Measurements from ENCODE around the gene KRT73. TPM values are rescaled to one million over a fixed set of nuclear protein-coding genes. Genes with fewer than 3 reads are reported as not detected.

The KRT73 gene
- total and polyA plus RNA-seq, 2 experiments from 2014 or later = not detected

GRCh38 chr12:52581066-52581465, 37.3 kb downstream of the KRT73 start:
- H3K4me3 Mint-ChIP-seq = no peak overlapping the region

GRCh38 chr12:52580496-52580895, 37.9 kb downstream of the KRT73 start:
- no peak for ATAC-seq
- H3K36me3 Mint-ChIP-seq (ENCODE audit: low read depth) = no peaks in the 10 kb centered on the region
- no peak overlapping the region for H2AFZ ChIP-seq
- H3K79me2 ChIP-seq (replicated peaks; ENCODE audit: insufficient read depth) = no peaks in the 10 kb centered on the region
- no peak overlapping the region for H3K4me3 ChIP-seq
- H3K4me1 Mint-ChIP-seq = peaks cover 4% of the 10 kb centered on the region
- H4K20me1 ChIP-seq (replicated peaks; ENCODE audit: insufficient read depth) = no peaks in the 10 kb centered on the region
- no peaks in the 10 kb centered on the region for H3K4me1 ChIP-seq (ENCODE audit: insufficient read depth)
- H3K4me3 Mint-ChIP-seq = no peak overlapping the region
- no peaks in the 10 kb centered on the region for H3F3A ChIP-seq (replicated peaks; ENCODE audit: low read depth)
- no peak overlapping the region for H3K27ac Mint-ChIP-seq
- H3K27ac ChIP-seq (ENCODE audit: low read depth) = no peak overlapping the region
- DNase-seq (ENCODE audit: low spot score) = no peak
- H3K36me3 ChIP-seq (ENCODE audit: insufficient read depth) = no peaks in the 10 kb centered on the region
- H3K9me3 Mint-ChIP-seq = no peaks in the 10 kb centered on the region
- no peaks in the 10 kb centered on the region for H3K27me3 ChIP-seq (ENCODE audit: insufficient read depth)
- no peak overlapping the region for H3K4me2 ChIP-seq
- H3K27me3 Mint-ChIP-seq (ENCODE audit: insufficient read depth, low read depth, poor library complexity) = peaks cover 9% of the 10 kb centered on the region
- no peaks in the 10 kb centered on the region for H3K9me2 ChIP-seq (ENCODE audit: insufficient read depth)
- TF ChIP-seq ETS1 (IDR thresholded peaks at IDR 0.05) = no peak
- no peak for TF ChIP-seq NANOG (IDR thresholded peaks at IDR 0.05; ENCODE audit: borderline replicate concordance)
- no peak for TF ChIP-seq CTCF (conservative IDR thresholded peaks at IDR 0.05; ENCODE audit: low read depth in 2 of 2)
- no peak for TF ChIP-seq REST (IDR thresholded peaks at IDR 0.05; ENCODE audit: unreplicated experiment)
- no peak for TF ChIP-seq ZNF331 (CRISPR knock-in tag; IDR thresholded peaks at IDR 0.05; ENCODE audit: low read depth)
- TF ChIP-seq STAT1 (IDR thresholded peaks at IDR 0.05; ENCODE audit: unreplicated experiment) = no peak
- TF ChIP-seq CREB1 (CRISPR knock-in tag; IDR thresholded peaks at IDR 0.05; ENCODE audit: low read depth) = no peak
- TF ChIP-seq POLR2AphosphoS5 (IDR thresholded peaks at IDR 0.05; ENCODE audit: low read depth) = no peak
- TF ChIP-seq EZH2phosphoT487 (IDR thresholded peaks at IDR 0.05; ENCODE audit: unreplicated experiment) = no peak

More at GRCh38 chr12:52581066-52581465, 37.3 kb downstream of the KRT73 start:
- no peaks in the 10 kb centered on the region for H3K9me3 Mint-ChIP-seq
- H3K36me3 ChIP-seq (ENCODE audit: insufficient read depth) = no peaks in the 10 kb centered on the region
- peaks cover 9% of the 10 kb centered on the region for H3K27me3 Mint-ChIP-seq (ENCODE audit: insufficient read depth, low read depth, poor library complexity)
- no peak for TF ChIP-seq ETS1 (IDR thresholded peaks at IDR 0.05)
- TF ChIP-seq ZNF114 (CRISPR knock-in tag; IDR thresholded peaks at IDR 0.05) = no peak
- no peak for TF ChIP-seq CREB1 (CRISPR knock-in tag; IDR thresholded peaks at IDR 0.05; ENCODE audit: low read depth)
- H3F3A ChIP-seq (replicated peaks; ENCODE audit: low read depth) = no peaks in the 10 kb centered on the region
- H2AFZ ChIP-seq = no peak overlapping the region
- H4K20me1 ChIP-seq (replicated peaks; ENCODE audit: insufficient read depth) = no peaks in the 10 kb centered on the region
- H3K4me3 ChIP-seq = no peak overlapping the region
- H3K27me3 ChIP-seq (ENCODE audit: insufficient read depth) = no peaks in the 10 kb centered on the region
- no peak for DNase-seq (ENCODE audit: low spot score)
- no peaks in the 10 kb centered on the region for H3K4me1 ChIP-seq (ENCODE audit: insufficient read depth)
- no peaks in the 10 kb centered on the region for H3K9me2 ChIP-seq (ENCODE audit: insufficient read depth)
- H3K36me3 Mint-ChIP-seq (ENCODE audit: low read depth) = no peaks in the 10 kb centered on the region
- ATAC-seq = no peak
- no peaks in the 10 kb centered on the region for H3K79me2 ChIP-seq (replicated peaks; ENCODE audit: insufficient read depth)
- H3K27ac Mint-ChIP-seq = no peak overlapping the region
- H3K27ac ChIP-seq (ENCODE audit: low read depth) = no peak overlapping the region
- H3K4me2 ChIP-seq = no peak overlapping the region
- H3K4me1 Mint-ChIP-seq = peaks cover 4% of the 10 kb centered on the region

Data from GM23338 (cell line).